Measurements from ENCODE around the gene NAALADL2.
A peak's percentile ranks its signal among the peaks of the same experiment; 100 is the strongest.

The NAALADL2 gene

GRCh38 chr3:175342196-175342595 lies 483.1 kb downstream of the NAALADL2 start:
- Histone ChIP-seq H3K4me1 (ENCODE audit: control extremely low read depth in 1 of 4, control insufficient read depth in 4 of 4, insufficient read depth in 4 of 4, low read length in 3 of 4) (peaks cover 0 to 17% (median 3%) of the 10 kb centered on the region in 4 experiments), H3K27me3 (replicated peaks in 2 of 5; ENCODE audit: control insufficient read depth in 4 of 5, insufficient read depth in 5 of 5, low read length in 4 of 5) (no peaks in the 10 kb centered on the region), H3K9me3 (ENCODE audit: control extremely low read depth in 1 of 5, control insufficient read depth in 4 of 5, insufficient read depth in 2 of 5, low read depth in 1 of 5, low read length in 4 of 5) (no peaks in the 10 kb centered on the region), H3K4me3 (ENCODE audit: control insufficient read depth in 1 of 7, extremely low read depth in 1 of 7, insufficient read depth in 4 of 7, low read depth in 2 of 7, low read length in 6 of 7) (peak overlapping the region in 1 of 7 experiments; percentile 20), H3K36me3 (ENCODE audit: control insufficient read depth in 4 of 4, insufficient read depth in 4 of 4, low read length in 3 of 4) (no peaks in the 10 kb centered on the region), H3K27ac (ENCODE audit: insufficient read depth in 1 of 2, low read depth in 1 of 2, low read length in 2 of 2, poor library complexity in 1 of 2, severe bottlenecking in 2 of 2) (peak overlapping the region in 1 of 2 experiments; percentile 54)
- ChIA-PET CTCF (interaction anchor here (0.5 kb wide), 1 partner anchor 18 kb away, joined by 3 read pairs; no protein-coding TSS in a partner anchor), POLR2A (no interaction called here)
- DNase-seq = peak; percentile 11 to 73 (median 45)
- no CpG with 5 or more reads among the region's 3 CpGs for WGBS (ENCODE audit: insufficient coverage)

- no peak overlapping the region for H3K4me3 ChIP-seq (ENCODE audit: control insufficient read depth in 1 of 7, extremely low read depth in 1 of 7, insufficient read depth in 4 of 7, low read depth in 2 of 7, low read length in 6 of 7)
- H3K36me3 ChIP-seq (ENCODE audit: control insufficient read depth in 4 of 4, insufficient read depth in 4 of 4, low read length in 3 of 4) = no peaks in the 10 kb centered on the region
- ChIA-PET POLR2A (no interaction called here), CTCF (no interaction called here)
- no peaks in the 10 kb centered on the region for H3K9me3 ChIP-seq (ENCODE audit: control extremely low read depth in 1 of 5, control insufficient read depth in 4 of 5, insufficient read depth in 2 of 5, low read depth in 1 of 5, low read length in 4 of 5)
- peaks cover 0 to 17% (median 3%) of the 10 kb centered on the region in 4 experiments for H3K4me1 ChIP-seq (ENCODE audit: control extremely low read depth in 1 of 4, control insufficient read depth in 4 of 4, insufficient read depth in 4 of 4, low read length in 3 of 4)
- no peaks in the 10 kb centered on the region for H3K27me3 ChIP-seq (replicated peaks in 2 of 5; ENCODE audit: control insufficient read depth in 4 of 5, insufficient read depth in 5 of 5, low read length in 4 of 5)
- H3K27ac ChIP-seq (ENCODE audit: insufficient read depth in 1 of 2, low read depth in 1 of 2, low read length in 2 of 2, poor library complexity in 1 of 2, severe bottlenecking in 2 of 2) = no peak overlapping the region
- no peak for DNase-seq
- WGBS (ENCODE audit: insufficient coverage) = 100% methylated on average over 2 of the region's 3 CpGs
These were observed 484.8 kb downstream of the NAALADL2 start for GRCh38 chr3:175343946-175344345.

DNA sequence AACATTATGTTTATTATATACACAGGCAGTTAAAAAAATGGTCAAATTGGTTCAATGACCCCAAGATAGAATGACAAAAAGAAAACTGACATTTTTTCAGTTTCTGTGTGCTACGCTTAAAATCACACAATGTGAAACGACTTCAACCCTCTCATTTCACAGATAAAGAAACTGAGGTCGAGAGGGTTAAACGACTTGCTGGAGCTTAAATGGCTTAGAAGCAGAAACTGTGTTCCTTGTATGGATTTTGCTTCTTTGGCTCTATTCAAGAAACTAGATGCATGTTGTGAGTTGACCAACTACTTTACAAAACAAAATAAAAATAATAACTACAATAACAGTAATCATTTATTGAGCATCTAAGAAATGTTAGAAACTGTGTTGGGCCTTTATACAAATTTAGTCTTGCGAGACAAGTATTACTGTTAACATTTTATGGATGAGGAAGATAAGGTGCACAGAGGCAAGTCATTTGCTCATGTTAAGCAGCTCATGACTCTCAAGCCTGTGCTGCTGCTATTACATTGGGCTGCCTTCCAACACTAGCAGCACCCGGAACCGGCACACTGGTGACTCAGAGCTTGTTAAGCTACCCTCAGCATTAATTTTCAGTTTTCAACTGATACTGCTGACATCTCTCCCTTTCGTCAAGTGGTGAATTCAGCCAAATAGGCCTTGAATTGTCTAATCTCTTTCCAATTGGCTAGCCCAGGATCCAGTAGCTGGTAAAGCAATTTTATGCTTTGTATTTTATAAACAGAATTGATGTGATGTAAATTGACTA lies 487.6 kb downstream of the NAALADL2 start:
- 70% methylated on average over 5 of the region's 8 CpGs for WGBS (ENCODE audit: insufficient coverage)
- no peak overlapping the region for H3K27ac ChIP-seq (ENCODE audit: insufficient read depth in 1 of 2, low read depth in 1 of 2, low read length in 2 of 2, poor library complexity in 1 of 2, severe bottlenecking in 2 of 2)
- POLR2A ChIA-PET = no interaction called here

DNA sequence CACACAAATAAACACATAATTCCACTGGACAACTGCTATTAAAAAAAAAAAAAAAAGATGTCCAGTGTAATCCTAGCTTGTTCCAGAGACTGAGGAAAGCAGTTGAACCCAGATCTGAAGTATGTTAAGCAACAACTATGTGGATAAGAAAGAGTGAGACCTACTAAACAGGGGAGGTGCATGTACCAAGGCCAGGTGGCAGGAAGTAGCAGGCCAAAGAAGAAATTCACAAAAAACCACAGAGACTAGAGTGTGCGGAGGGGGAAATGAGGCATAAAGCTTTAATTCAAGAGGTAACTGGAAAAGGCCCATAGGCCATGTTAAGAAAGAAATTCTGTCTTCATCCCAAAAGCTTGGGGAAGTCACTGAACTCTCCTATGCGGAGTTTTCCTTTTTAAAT lies 490.0 kb downstream of the NAALADL2 start:
- POLR2A ChIA-PET = no interaction called here

More for the DNA sequence above, 487.6 kb downstream of the NAALADL2 start:
- Histone ChIP-seq H3K36me3 (ENCODE audit: control insufficient read depth in 4 of 4, insufficient read depth in 4 of 4, low read length in 3 of 4) (no peaks in the 10 kb centered on the region), H3K4me3 (ENCODE audit: control insufficient read depth in 1 of 7, extremely low read depth in 1 of 7, insufficient read depth in 4 of 7, low read depth in 2 of 7, low read length in 6 of 7) (no peak overlapping the region), H3K9me3 (ENCODE audit: control extremely low read depth in 1 of 5, control insufficient read depth in 4 of 5, insufficient read depth in 2 of 5, low read depth in 1 of 5, low read length in 4 of 5) (no peaks in the 10 kb centered on the region), H3K4me1 (ENCODE audit: control extremely low read depth in 1 of 4, control insufficient read depth in 4 of 4, insufficient read depth in 4 of 4, low read length in 3 of 4) (peaks cover 0 to 19% (median 6%) of the 10 kb centered on the region in 4 experiments), H3K27me3 (replicated peaks in 2 of 5; ENCODE audit: control insufficient read depth in 4 of 5, insufficient read depth in 5 of 5, low read length in 4 of 5) (no peaks in the 10 kb centered on the region)
- CTCF ChIA-PET = no interaction called here
- peak; percentile 21 to 65 (median 24) for DNase-seq

GRCh38 chr3:175355801-175356335 lies 496.7 kb downstream of the NAALADL2 start:
- WGBS (ENCODE audit: insufficient coverage) = no CpG with 5 or more reads among the region's 3 CpGs
- Histone ChIP-seq H3K36me3 (ENCODE audit: control insufficient read depth in 4 of 4, insufficient read depth in 4 of 4, low read length in 3 of 4) (no peaks in the 10 kb centered on the region), H3K4me3 (ENCODE audit: control insufficient read depth in 1 of 7, extremely low read depth in 1 of 7, insufficient read depth in 4 of 7, low read depth in 2 of 7, low read length in 6 of 7) (no peak overlapping the region), H3K4me1 (ENCODE audit: control extremely low read depth in 1 of 4, control insufficient read depth in 4 of 4, insufficient read depth in 4 of 4, low read length in 3 of 4) (peaks cover 0 to 4% (median 2%) of the 10 kb centered on the region in 4 experiments), H3K27me3 (replicated peaks in 2 of 5; ENCODE audit: control insufficient read depth in 4 of 5, insufficient read depth in 5 of 5, low read length in 4 of 5) (no peaks in the 10 kb centered on the region), H3K9me3 (ENCODE audit: control extremely low read depth in 1 of 5, control insufficient read depth in 4 of 5, insufficient read depth in 2 of 5, low read depth in 1 of 5, low read length in 4 of 5) (no peaks in the 10 kb centered on the region), H3K27ac (ENCODE audit: insufficient read depth in 1 of 2, low read depth in 1 of 2, low read length in 2 of 2, poor library complexity in 1 of 2, severe bottlenecking in 2 of 2) (no peak overlapping the region)
- ChIA-PET POLR2A (no interaction called here), CTCF (interaction anchor here (0.6 kb wide), 1 partner anchor 99 kb away, joined by 4 read pairs; no protein-coding TSS in a partner anchor)
- DNase-seq = no peak

More for the DNA sequence above, 490.0 kb downstream of the NAALADL2 start:
- Histone ChIP-seq H3K36me3 (ENCODE audit: control insufficient read depth in 4 of 4, insufficient read depth in 4 of 4, low read length in 3 of 4) (no peaks in the 10 kb centered on the region), H3K27ac (ENCODE audit: insufficient read depth in 1 of 2, low read depth in 1 of 2, low read length in 2 of 2, poor library complexity in 1 of 2, severe bottlenecking in 2 of 2) (no peak overlapping the region), H3K4me1 (ENCODE audit: control extremely low read depth in 1 of 4, control insufficient read depth in 4 of 4, insufficient read depth in 4 of 4, low read length in 3 of 4) (peaks cover 0 to 12% (median 3%) of the 10 kb centered on the region in 4 experiments), H3K9me3 (ENCODE audit: control extremely low read depth in 1 of 5, control insufficient read depth in 4 of 5, insufficient read depth in 2 of 5, low read depth in 1 of 5, low read length in 4 of 5) (no peaks in the 10 kb centered on the region), H3K4me3 (ENCODE audit: control insufficient read depth in 1 of 7, extremely low read depth in 1 of 7, insufficient read depth in 4 of 7, low read depth in 2 of 7, low read length in 6 of 7) (no peak overlapping the region), H3K27me3 (replicated peaks in 2 of 5; ENCODE audit: control insufficient read depth in 4 of 5, insufficient read depth in 5 of 5, low read length in 4 of 5) (no peaks in the 10 kb centered on the region)
- 50% methylated on average over 1 of the region's 2 CpGs for WGBS (ENCODE audit: insufficient coverage)
- DNase-seq = peak in 1 of 3 donors; percentile 20
- CTCF ChIA-PET = interaction anchor here (0.5 kb wide), 1 partner anchor 240 kb away, joined by 5 read pairs; no protein-coding TSS in a partner anchor

GRCh38 chr3:175356899-175357324 lies 497.8 kb downstream of the NAALADL2 start:
- DNase-seq = no peak
- Histone ChIP-seq H3K9me3 (ENCODE audit: control extremely low read depth in 1 of 5, control insufficient read depth in 4 of 5, insufficient read depth in 2 of 5, low read depth in 1 of 5, low read length in 4 of 5) (no peaks in the 10 kb centered on the region), H3K27me3 (replicated peaks in 2 of 5; ENCODE audit: control insufficient read depth in 4 of 5, insufficient read depth in 5 of 5, low read length in 4 of 5) (no peaks in the 10 kb centered on the region), H3K4me3 (ENCODE audit: control insufficient read depth in 1 of 7, extremely low read depth in 1 of 7, insufficient read depth in 4 of 7, low read depth in 2 of 7, low read length in 6 of 7) (no peak overlapping the region), H3K36me3 (ENCODE audit: control insufficient read depth in 4 of 4, insufficient read depth in 4 of 4, low read length in 3 of 4) (no peaks in the 10 kb centered on the region), H3K27ac (ENCODE audit: insufficient read depth in 1 of 2, low read depth in 1 of 2, low read length in 2 of 2, poor library complexity in 1 of 2, severe bottlenecking in 2 of 2) (no peak overlapping the region), H3K4me1 (ENCODE audit: control extremely low read depth in 1 of 4, control insufficient read depth in 4 of 4, insufficient read depth in 4 of 4, low read length in 3 of 4) (peaks cover 0 to 2% (median under 1%) of the 10 kb centered on the region in 4 experiments)
- ChIA-PET POLR2A (no interaction called here), CTCF (no interaction called here)
- WGBS (ENCODE audit: insufficient coverage) = 96% methylated on average over 3 of the region's 3 CpGs

GRCh38 chr3:175357758-175358157 lies 498.6 kb downstream of the NAALADL2 start:
- peak in 2 of 3 donors; percentile 7 to 34 for DNase-seq
- Histone ChIP-seq H3K27ac (ENCODE audit: insufficient read depth in 1 of 2, low read depth in 1 of 2, low read length in 2 of 2, poor library complexity in 1 of 2, severe bottlenecking in 2 of 2) (no peak overlapping the region), H3K4me1 (ENCODE audit: control extremely low read depth in 1 of 4, control insufficient read depth in 4 of 4, insufficient read depth in 4 of 4, low read length in 3 of 4) (no peaks in the 10 kb centered on the region), H3K4me3 (ENCODE audit: control insufficient read depth in 1 of 7, extremely low read depth in 1 of 7, insufficient read depth in 4 of 7, low read depth in 2 of 7, low read length in 6 of 7) (no peak overlapping the region), H3K36me3 (ENCODE audit: control insufficient read depth in 4 of 4, insufficient read depth in 4 of 4, low read length in 3 of 4) (no peaks in the 10 kb centered on the region), H3K27me3 (replicated peaks in 2 of 5; ENCODE audit: control insufficient read depth in 4 of 5, insufficient read depth in 5 of 5, low read length in 4 of 5) (no peaks in the 10 kb centered on the region), H3K9me3 (ENCODE audit: control extremely low read depth in 1 of 5, control insufficient read depth in 4 of 5, insufficient read depth in 2 of 5, low read depth in 1 of 5, low read length in 4 of 5) (peaks cover 0 to 3% (median 0%) of the 10 kb centered on the region in 5 experiments)
- WGBS (ENCODE audit: insufficient coverage) = no CpG with 5 or more reads among the region's 1 CpG
- POLR2A ChIA-PET = no interaction called here
- CTCF ChIA-PET = interaction anchor here (1.0 kb wide), 1 partner anchor 14 kb away, joined by 3 read pairs; no protein-coding TSS in a partner anchor

All from common myeloid progenitor, CD34-positive (primary cell).